NCI-H345 treated with DMSO at 0.1 percent for 48 hours (cell line): ENCODE data around the gene IP6K2.
"Not testable (repeated sequence)": the region's sequence is repeated elsewhere in the genome, so short reads cannot be mapped to it uniquely, and the experiment has no call there.

Experiments used
- DNase-seq: peaks from one replicate; lab custom pipeline; 2025; ENCODE audit not compliant: unreplicated experiment; lab: John Stamatoyannopoulos, UW

IP6K2 gene

DNA sequence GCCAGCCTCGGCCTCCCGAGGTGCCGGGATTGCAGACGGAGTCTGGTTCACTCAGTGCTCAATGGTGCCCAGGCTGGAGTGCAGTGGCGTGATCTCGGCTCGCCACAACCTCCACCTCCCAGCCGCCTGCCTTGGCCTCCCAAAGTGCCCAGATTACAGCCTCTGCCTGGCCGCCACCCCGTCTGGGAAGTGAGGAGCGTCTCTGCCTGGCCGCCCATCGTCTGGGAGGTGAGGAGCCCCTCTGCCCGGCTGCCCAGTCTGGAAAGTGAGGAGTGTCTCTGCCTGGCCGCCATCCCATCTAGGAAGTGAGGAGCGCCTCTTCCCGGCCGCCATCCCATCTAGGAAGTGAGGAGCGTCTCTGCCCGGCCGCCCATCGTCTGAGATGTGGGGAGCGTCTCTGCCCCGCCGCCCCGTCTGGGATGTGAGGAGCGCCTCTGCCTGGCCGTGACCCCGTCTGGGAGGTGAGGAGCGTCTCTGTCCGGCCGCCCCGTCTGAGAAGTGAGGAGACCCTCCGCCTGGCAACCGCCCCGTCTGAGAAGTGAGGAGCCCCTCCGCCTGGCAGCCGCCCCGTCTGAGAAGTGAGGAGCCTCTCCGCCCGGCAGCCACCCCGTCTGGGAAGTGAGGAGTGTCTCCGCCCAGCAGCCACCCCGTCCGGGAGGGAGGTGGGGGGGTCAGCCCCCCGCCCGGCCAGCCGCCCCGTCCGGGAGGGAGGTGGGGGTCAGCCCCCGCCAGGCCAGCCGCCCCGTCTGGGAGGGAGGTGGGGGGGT lies 16.9 kb upstream of the IP6K2 start:
- DNase-seq, result not testable (repeated sequence)

DNA sequence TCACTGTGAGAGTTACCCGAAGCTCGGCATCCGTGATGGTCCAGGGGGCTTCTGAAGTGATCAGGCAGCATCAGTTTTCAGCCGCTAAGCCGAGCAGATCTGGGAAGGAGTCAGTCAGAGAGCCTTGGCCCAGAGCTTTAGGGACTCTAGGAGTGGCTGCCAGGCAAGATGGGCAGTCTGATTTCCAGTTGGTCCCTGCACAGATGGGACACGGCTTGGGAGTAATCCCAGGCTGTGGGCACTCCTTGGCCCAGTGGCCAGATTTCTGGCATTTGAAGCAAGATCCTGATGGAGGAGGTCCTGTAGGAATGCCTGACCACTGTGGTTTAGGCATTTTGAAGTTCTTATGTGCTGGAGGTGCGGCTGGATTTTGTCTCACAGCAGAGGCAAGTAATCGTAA lies 10.5 kb upstream of the IP6K2 start:
- DNase-seq, result no peak

DNA sequence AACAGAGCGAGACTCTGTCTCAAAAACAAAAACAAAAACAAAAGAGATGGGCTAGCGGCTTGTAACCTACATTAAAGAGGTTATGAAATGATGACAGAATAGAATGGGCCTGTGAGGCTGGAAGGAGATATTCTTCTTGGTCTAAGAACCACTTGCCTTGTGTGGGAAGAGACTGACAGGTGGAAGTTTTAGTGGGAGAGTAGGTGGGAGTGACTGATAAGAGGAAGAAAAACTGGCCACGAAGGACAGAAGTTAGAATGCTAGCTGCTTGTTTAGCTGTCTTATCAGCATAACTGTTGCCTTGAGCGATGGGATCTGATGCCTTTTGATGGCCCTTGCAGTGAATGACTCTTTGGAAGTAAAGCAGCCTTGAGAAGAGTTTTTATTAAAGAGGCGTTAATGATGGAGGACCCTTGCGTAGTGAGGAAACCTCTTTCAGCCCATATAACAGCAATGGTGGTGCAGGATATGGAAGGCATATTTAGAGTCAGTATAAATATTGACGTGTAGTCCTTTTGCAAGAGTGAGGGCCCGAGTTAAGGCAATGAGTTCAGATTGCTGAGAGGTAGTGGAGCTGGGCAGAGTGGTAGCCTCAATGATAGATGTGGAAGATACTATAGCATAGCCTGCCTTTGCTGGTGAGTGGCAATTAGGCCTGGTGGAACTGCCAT lies 8.3 kb upstream of the IP6K2 start:
- not testable (repeated sequence) for DNase-seq

DNA sequence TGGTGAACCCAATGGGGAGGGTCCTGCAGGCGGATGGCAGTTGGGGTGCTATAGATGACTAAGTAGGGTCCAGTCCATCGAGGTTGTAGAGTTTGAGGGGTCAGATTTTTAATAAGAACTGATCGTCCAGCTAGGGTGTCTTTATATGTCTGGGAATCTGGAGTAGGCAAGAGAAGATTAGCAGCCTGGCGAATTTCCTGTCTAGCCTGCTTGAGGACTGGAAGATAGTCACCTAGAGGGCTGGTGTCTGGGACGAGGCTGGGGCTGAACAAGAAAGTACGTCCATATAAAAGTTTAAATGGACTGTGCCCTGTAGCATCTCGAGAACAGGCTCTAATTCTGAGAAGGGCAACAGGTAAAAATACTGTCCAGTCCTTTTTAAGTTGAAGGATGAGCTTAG lies 6.7 kb upstream of the IP6K2 start:
- DNase-seq, result no peak

DNA sequence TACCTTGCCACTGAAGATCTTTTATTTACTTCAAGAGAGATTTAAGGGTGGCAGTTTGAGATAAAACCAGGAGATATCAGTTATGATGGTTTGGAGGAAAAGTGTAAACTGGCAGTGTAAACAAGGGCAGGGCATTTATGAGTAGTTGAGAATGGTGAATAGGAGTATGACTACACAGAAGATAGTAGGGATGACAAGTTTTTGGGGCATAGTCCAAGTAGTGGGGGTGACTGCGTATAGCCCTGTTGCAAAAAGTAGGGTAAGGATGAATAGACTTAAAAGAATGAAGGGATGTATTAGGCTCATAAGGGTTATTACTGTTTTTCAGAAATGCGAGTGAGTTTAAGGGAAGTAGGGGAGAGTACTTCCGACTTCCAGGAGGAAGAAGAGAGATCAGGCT lies 6.3 kb upstream of the IP6K2 start:
- not testable (repeated sequence) for DNase-seq

DNA sequence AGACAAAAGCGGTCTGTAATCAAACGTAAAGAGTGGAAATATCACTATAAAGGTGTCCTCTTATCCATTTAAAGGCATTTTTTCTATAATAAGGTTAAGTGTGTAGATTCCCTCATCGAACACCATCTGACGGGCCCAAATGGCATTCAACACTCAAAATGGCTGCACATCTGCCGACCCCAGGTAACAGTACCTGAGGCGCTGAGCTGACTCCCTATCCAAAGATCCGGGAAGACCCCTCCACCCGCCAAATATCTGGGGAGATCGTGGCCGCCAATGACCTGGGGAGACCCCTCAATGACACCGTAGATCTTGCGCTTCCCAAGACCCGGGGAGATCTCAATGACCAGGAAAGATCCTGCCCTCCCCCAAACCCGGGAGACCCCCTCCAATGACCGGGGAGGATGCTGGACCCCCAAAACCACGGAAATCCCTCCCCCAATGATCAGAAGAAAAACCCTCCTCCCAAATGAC lies 476 bp downstream of the IP6K2 start:
- DNase-seq, result peak; percentile 13

DNA sequence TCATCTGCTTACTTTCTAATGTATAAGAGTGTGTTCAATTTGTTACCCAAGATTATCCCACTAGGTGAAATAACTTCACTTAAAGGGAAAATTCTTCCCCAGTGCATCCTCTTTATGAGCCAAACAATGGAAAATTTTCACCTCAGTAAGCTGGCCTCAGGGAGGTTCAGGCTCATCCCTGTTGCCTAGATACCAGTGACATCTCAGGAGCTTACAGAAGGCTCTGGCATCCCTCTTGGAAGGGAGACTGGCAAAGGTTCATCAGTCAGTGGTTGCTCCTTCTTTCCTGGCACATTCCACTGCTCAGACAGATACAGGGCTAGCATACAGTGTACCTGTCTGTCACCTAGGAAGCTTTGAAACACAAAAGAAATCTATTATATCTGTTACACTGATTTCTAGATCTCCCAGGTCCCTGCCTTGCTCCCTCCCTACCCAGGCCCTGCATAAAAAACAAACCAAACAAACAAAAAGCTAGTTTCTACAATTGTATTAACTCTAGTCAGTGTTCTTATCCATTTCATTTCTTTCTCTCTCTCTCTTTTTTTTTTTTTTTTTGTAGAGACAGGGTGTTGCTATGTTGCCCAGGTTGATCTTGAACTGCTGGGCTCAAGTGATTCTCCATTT lies 1.7 kb downstream of the IP6K2 start:
- no peak for DNase-seq

DNA sequence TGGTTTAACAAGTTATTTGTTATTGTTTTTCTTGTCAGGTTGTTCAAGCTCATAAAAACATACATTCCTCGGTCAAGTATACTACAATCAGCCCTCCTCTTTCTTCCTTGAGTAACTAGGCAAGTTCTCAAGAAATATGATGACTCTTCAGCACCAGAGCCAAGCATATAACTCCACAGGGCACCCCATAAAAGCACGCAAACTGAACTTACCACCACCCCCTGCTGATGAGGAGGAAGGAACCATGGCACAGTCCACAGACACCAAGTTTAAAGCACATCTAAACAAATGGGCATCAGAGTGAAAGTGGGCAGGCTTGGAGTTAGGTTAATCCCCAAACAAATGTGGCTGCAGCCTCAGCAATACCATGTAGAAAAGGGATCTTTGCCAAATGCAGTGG lies 5.3 kb downstream of the IP6K2 start:
- no peak for DNase-seq

DNA sequence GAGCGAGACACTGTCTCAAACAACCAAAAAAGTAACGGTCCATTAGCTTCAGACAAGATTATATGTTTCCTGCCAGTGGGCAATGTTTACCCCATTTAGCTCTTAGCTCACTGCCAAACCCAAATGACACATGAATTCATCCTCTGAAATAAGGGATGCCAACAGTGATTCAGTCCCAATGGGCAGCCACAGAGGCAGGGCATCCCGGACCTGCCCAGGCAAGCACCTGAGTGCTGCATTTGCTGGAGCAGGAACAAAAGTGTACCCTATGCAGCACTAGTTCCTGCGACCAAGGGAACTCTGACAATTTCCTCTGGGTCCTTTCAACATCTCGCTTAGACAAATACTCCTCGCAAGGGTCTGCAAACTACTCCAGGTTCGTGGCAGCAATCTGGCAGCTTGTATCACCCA lies 8.0 kb downstream of the IP6K2 start:
- no peak for DNase-seq

DNA sequence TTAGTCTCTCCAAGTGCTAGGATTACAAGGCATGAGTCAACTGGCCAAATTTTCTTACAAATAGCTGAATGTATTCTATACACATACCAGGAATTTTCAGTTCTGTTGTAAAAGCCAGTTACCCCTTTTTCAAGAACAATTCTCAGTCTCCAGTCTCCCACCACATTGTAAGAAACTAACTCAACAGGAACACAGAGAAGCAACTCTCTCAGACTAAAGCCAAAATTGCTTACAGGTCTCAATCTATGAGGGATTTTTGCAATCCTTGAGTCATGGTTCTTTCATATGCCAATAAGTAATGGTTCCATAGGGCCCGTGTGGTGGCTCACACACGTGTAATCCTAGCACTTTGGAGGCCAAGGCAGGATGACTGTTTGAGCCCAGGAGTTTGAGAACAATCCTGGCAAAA lies 8.5 kb downstream of the IP6K2 start:
- no peak for DNase-seq

DNA sequence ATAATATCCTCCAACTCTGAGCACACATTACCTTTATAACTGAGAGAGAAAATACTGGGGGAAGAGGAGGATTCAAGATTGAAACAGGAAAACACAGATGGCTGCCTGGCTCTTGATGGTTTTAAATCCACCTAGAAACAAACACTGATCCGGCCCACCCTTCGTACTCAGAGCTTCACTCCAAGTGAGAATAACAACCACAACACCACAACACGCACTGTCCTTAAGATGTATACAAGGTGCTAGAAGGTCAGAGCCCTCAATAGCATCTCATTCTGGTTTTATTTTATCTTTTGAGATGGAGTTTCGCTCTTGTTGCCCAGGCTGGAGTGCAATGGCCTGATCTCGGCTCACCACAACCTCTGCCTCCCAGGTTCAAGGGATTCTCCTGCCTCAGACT lies 9.9 kb downstream of the IP6K2 start:
- no peak for DNase-seq

DNA sequence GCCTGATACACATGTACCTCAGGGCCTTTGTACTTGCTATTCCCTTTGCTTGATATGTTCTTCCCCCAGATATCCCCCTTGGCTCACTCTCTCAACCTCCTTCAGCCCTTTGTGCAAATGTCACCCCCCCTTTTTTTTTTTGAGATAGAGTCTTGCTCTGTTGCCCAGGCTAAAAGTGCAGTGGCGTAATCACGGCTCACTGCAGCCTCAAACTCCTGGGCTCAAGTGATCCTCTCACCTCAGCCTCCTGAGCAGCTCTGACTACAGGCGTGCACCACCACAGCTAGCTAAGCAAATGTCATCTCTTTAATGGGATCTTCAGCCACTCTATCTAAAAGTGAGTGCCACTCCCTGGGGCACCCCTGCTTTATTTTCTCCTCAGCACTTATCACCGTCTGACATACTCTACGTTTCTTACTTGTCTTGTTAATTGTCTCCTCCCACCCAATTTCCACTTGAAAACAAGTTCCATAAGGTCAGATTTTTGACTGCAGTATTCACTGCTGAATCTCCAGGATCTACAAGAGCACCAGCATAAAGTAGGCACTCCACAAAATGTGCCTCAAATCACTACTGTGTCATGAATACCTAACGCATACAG lies 14.6 kb downstream of the IP6K2 start:
- DNase-seq, result no peak

DNA sequence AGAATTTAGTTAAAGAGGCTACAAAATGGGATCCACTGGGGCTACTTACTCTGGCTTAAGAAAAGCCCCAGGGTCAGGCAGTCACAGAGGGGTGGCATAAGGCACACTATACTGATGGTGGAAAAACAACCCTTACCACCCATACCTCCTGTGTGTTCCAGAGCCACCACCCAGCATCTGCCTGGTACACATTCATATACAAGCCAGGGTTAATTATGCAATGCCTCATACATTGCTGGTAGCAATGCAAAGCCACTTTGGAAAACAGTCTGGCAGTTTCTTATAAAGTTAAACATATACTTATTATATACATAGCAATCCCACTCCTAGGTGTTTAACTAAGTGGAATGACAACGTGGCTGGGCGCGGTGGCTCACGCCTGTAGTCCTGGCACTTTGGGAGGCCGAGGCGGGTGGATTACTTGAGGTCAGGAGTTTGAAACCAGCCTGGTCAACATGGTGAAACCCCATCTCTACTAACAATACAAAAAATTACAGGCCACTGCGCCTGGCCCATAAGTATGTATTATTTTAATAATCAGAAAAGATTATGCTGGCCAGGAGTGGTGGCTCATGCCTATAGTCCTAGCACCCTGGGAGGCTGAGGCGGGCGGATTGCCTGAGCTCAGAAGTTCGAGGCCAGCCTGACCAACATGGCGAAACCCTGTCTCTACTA lies 16.2 kb downstream of the IP6K2 start:
- DNase-seq, result no peak

DNA sequence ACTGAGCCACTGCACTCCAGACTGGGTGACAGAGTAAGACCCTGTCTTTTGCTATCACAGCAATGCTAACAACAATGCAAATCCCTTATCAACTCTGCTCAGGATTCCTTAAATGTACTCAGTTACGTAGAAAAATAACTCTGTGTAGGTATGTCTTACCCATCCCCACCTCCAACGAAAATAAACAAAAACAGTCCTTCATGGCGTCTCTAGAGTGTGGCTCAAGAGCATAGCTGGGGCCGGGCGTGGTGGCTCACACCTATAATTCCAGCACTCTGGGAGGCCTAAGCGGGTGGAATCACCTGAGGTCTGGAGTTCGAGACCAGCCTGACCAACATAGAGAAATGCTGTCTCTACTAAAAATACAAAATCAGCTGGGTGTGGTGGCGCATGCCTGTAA lies 18.1 kb downstream of the IP6K2 start:
- no peak for DNase-seq

DNA sequence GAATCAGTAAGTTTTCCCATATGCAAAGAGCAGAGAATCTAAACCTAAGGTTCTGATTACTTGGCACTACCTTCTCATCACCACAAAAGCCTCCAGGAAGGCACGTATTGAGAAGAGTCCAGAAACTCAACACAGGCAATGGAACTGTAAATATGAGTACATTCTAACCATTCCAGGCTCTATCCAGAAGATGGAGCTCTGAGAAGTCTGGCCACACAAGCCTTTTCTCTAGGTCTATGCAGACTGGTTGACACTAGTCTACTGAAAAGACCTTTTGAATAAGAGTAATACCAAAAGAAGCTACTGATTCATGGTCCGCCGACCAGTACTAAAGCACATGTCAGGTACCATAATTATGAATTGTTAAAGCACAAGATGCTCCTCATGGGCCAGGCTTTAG lies 19.1 kb downstream of the IP6K2 start:
- no peak for DNase-seq

DNA sequence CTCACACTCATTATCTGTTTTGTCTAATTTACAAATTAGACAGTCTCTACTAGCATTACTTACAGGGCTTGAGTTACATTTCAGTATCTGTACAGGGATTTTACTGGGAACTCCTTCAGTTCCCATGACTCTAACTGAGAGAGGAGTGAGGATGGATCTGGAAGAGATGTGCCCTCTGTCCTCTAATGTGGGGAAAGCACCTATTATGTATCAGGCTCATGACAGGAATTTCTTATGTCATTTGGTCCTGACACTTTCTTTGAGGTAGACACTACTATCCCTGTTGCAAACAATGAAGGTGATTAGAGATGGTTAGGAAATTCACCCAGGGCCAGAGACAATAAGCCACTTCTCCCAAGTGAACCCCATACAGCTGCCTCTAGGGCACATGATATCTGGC lies 20.4 kb downstream of the IP6K2 start:
- no peak for DNase-seq

DNA sequence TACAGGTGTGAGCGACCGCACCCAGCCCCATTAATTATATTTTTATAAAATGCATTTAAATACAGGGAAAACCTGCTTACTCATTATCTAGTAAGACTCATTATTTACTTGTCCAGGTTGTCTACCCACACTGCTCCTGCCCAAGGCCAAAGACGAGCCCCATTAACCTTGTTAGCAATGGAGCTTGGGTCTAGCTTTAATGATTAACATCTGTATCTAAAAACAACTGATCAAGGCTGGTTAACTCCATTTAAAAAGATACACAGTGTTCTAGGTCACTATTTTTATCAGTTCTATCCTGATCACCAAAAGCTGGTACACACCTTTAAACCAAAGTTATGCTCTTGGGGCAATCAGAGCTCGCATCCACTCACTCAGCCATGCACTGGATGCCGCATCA lies 20.9 kb downstream of the IP6K2 start:
- DNase-seq, result no peak

DNA sequence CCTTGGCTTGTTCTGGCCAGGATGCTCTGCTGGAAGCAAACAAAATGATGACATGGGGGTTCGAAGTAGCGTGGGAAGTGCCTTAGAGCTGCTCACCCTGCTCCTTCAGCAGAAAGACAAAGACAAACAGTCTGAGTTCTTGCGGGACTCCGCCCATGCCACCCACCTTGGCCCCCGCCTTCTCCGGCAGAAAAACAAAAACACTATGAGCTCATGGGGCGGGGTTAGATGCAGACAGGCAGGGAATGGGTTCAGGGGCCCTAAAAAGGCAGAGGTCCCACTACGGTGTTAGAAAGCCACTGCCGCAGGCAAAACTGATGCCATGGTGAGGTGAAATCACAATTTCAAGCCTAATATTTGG lies 21.6 kb downstream of the IP6K2 start:
- DNase-seq, result no peak

DNA sequence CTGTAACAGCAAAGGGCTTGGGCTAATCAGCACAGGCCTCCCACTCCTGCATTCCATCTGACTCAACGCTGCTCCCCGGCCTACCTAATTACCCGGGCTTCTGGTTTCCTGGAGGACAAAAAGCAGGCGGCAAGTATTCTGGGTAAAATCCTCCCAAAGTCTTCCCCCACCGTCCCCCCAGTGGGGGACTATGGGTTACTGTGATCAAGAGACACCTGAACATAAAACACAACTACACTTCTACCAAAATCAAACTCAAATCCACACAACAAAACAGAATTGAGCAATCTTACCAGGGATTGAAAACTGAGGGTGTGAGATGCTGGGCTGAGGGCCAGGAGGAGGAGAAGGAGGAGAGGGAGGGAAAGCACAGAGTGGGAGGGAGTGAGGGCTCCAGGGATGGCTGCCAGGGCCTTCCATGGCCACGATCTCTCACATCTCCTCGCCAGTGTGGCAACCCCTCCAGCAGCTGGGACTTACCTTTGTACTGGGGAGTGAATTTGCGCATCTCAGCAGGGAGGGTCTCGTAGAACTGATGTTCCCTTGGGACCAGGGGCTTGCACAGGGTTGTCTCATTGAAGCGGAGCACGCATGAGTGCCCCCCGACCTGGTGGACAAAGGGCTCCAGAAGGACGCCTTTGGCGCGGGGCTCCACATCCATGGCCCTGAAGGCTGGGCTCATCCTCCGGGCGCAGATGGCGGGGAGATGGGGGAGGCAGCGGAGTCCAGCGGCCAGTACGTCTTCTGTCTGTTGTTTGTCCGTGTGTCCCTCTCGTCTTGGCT lies 22.2 kb downstream of the IP6K2 start:
- DNase-seq, result no peak

DNA sequence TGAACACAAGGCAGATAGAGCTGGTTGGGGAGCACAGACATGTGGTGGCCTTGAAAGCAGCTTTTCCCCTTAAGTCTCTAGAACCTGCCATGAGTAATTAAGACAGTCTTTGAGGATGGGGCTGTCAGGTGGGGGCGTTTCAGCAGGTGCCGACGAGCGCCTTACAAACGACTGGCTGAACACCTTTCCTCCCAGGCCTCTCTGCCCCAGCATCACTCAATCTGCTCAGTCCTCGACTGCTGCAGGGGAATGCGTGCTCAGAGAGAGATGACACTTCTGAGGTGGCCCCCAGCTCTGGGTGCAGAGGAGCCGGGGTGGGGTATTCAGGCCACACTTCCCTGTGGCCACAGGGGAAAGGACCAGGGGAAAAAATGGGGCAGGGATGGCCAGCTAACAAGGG lies 23.2 kb downstream of the IP6K2 start:
- no peak for DNase-seq

DNA sequence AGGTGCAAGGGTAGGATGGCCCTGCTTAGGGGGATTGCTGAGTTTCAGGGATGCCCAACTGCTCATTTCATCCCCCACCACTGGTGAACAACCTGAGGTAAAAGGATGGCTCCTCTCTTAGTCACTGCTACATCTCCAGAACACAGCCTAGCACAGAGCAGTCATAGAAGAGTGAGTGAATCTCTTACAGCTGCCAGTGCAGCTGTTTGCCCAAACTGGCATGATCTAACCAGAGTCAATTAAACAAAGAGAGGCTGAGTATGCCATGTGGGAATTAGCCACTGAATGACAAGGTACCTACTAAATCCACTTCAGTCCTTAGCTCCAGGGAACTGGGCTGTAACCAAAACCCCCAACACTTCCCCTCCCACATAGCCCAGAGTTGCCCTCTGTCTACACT lies 24.5 kb downstream of the IP6K2 start:
- no peak for DNase-seq
